K562 (cell line): ENCODE data around the gene TRIM24. TPM values are rescaled to one million over a fixed set of nuclear protein-coding genes. Genes with fewer than 3 reads are reported as not detected.

Experiments
- ATAC-seq: fragments of 200-7000 bp; cut with Tn5 transposase; 3 replicates; pipeline ENCODE4 v1.9.1; 2020; ENCODE audit warnings: moderate library complexity
- BruUV-seq: library from RNA; stranded (reverse); fragments of 400-500 nt; replicated peaks from 2 replicates; lab custom pipeline; 2021; lab: Mats Ljungman, UMichigan
- CTCF ChIA-PET: fragments of 300-600 bp; formaldehyde crosslinking; extraction: SDS; loops from one replicate; lab custom pipeline; 2021; ENCODE audit warnings: low intra/inter-chr PET ratio; lab: Yijun Ruan, JAX
- POLR2A ChIA-PET: fragments of 300-600, 350-650 bp; sonication (Branson Sonifier 250); formaldehyde crosslinking; extraction: SDS; loops from one replicate; lab custom pipeline; 2021; ENCODE audit warnings: antibody characterized with exemption, inconsistent platforms; lab: Yijun Ruan, JAX
- DNase-seq, 4 experiments: peaks; one replicate each; pipeline versions ENCODE4 v3.0.0 to v3.0.0-alpha.2; 2011 to 2018; ENCODE audit warnings: low spot score in 3 of 4, mixed read lengths in 3 of 4; ENCODE audit errors: extremely low read depth in 1 of 4
- FAIRE-seq: peaks from 2 replicates; lab custom pipeline; 2011; peaks lifted over from hg19 to GRCh38; lab: Jason Lieb, UNC
- H2AFZ ChIP-seq: 2 replicates; pipeline ENCODE4 v1.6.0; 2011; ENCODE audit warnings: low read depth, low read length, control low read depth, inconsistent platforms
- H3K27ac ChIP-seq: fragments of 200-600 bp; 3 replicates; pipeline ENCODE4 v1.8.0; 2011; ENCODE audit warnings: low read depth, mild to moderate bottlenecking, control low read depth, inconsistent platforms, low read length, moderate library complexity, mixed read lengths; ENCODE audit errors: extremely low read depth
- H3K27me3 ChIP-seq, 2 experiments: fragments of 300-600 bp in 1 of 2; 2 replicates in 1 of 2; 3 replicates in 1 of 2; pipeline versions ENCODE4 v1.6.0 to v1.8.0; 2011; ENCODE audit warnings: inconsistent platforms in 2 of 2, low read length in 2 of 2, mild to moderate bottlenecking in 1 of 2, mixed read lengths in 1 of 2, moderate library complexity in 1 of 2; ENCODE audit not compliant: control insufficient read depth in 2 of 2, insufficient read depth in 2 of 2
- H3K36me3 ChIP-seq: fragments of 300-600 bp; 3 replicates; pipeline ENCODE4 v1.8.0; 2011; ENCODE audit warnings: mild to moderate bottlenecking, low read length, inconsistent platforms; ENCODE audit not compliant: control insufficient read depth, insufficient read depth
- H3K4me1 ChIP-seq, 2 experiments: fragments of 200-600 bp in 1 of 2; replicated peaks in 1 of 2; 2 replicates in 1 of 2; 3 replicates in 1 of 2; pipeline versions ENCODE4 v1.5.1 to v1.8.0; 2011; ENCODE audit warnings: inconsistent platforms in 2 of 2, low read length in 2 of 2, mild to moderate bottlenecking in 1 of 2, mixed read lengths in 1 of 2, moderate library complexity in 1 of 2; ENCODE audit not compliant: control insufficient read depth in 2 of 2, insufficient read depth in 2 of 2
- H3K4me2 ChIP-seq: 2 replicates; pipeline ENCODE4 v1.6.1; 2011; ENCODE audit warnings: low read length, control low read depth, inconsistent platforms, mixed read lengths; ENCODE audit not compliant: insufficient read depth
- H3K4me3 ChIP-seq: fragments of 200-600 bp; sonication (generic), shearing (Covaris generic); 2 replicates; pipeline ENCODE4 v1.5.1; 2016; ENCODE audit warnings: control low read depth, inconsistent platforms
- H3K79me2 ChIP-seq: fragments of 200-600 bp; 3 replicates; pipeline ENCODE4 v1.8.0; 2011; ENCODE audit warnings: low read length, inconsistent platforms; ENCODE audit not compliant: control insufficient read depth, insufficient read depth
- H3K9ac ChIP-seq, 2 experiments: 2 replicates each; pipeline versions ENCODE4 v1.6.0 to v1.6.1; 2011; ENCODE audit warnings: low read depth in 2 of 2, low read length in 2 of 2, control low read depth in 1 of 2, inconsistent platforms in 1 of 2, mild to moderate bottlenecking in 1 of 2, mixed read lengths in 1 of 2; ENCODE audit not compliant: insufficient read depth in 1 of 2
- H3K9me1 ChIP-seq: one replicate; pipeline ENCODE4 v1.6.0; 2011; ENCODE audit warnings: inconsistent platforms, mild to moderate bottlenecking, low read length, moderate library complexity; ENCODE audit not compliant: control insufficient read depth, insufficient read depth
- H3K9me3 ChIP-seq: replicated peaks from 2 replicates; pipeline ENCODE4 v1.5.1; 2011; ENCODE audit warnings: low read depth, low read length, inconsistent platforms; ENCODE audit not compliant: control insufficient read depth, insufficient read depth
- H4K20me1 ChIP-seq: replicated peaks from 2 replicates; pipeline ENCODE4 v1.6.1; 2011; ENCODE audit warnings: low read length, inconsistent platforms, mixed read lengths; ENCODE audit not compliant: control insufficient read depth, insufficient read depth
- CAMTA2 ChIP-seq: fragments of 250-450 bp; sonication (Bioruptor Pico); conservative IDR thresholded peaks from 2 replicates; pipeline ENCODE4 v1.5.1; 2022
- DIDO1 ChIP-seq: fragments of 450-650 bp; IDR thresholded peaks from 2 replicates; pipeline ENCODE4 v1.6.1; 2016; ENCODE audit warnings: low read depth, missing biosample characterization, missing genetic modification characterization
- ESRRA ChIP-seq: fragments of 450-650 bp; IDR thresholded peaks from 2 replicates; pipeline ENCODE4 v1.6.1; 2014; ENCODE audit warnings: low read depth, mild to moderate bottlenecking, moderate library complexity, borderline replicate concordance
- L3MBTL2 ChIP-seq: fragments of 450-650 bp; IDR thresholded peaks from 2 replicates; pipeline ENCODE4 v1.6.1; 2016; ENCODE audit warnings: mild to moderate bottlenecking, moderate library complexity
- PCBP1 ChIP-seq: fragments of 200-400 bp; formaldehyde crosslinking; IDR thresholded peaks from 2 replicates; pipeline ENCODE4 v1.6.1; 2018; ENCODE audit warnings: mild to moderate bottlenecking, low read depth, low read length; ENCODE audit not compliant: poor library complexity, severe bottlenecking
- RAD21 ChIP-seq, 2 experiments: fragments of 250-450 bp in 1 of 2; fragments of 450-650 bp in 1 of 2; sonication (Bioruptor Pico) in 1 of 2; formaldehyde crosslinking in 1 of 2; IDR thresholded peaks in 1 of 2; conservative IDR thresholded peaks in 1 of 2; 2 replicates each; pipeline versions ENCODE4 v1.4.0 to v1.8.0; 2020 to 2022; ENCODE audit warnings: mild to moderate bottlenecking in 2 of 2, moderate library complexity in 1 of 2
- SRSF1 ChIP-seq: fragments of 200-400 bp; formaldehyde crosslinking; IDR thresholded peaks from 2 replicates; pipeline ENCODE4 v1.6.1; 2017; ENCODE audit warnings: mild to moderate bottlenecking, low read depth, low read length, moderate library complexity
- U2AF1 ChIP-seq: fragments of 200-400 bp; formaldehyde crosslinking; optimal IDR thresholded peaks from 2 replicates; pipeline ENCODE3; 2017; ENCODE audit warnings: mild to moderate bottlenecking, low read depth, low read length, moderate library complexity
- ZBTB17 ChIP-seq: fragments of 450-650 bp; formaldehyde crosslinking; IDR thresholded peaks from 2 replicates; pipeline ENCODE4 v1.4.0; 2020; ENCODE audit warnings: mild to moderate bottlenecking
- ZNF318 ChIP-seq, 2 experiments: fragments of 450-650 bp; IDR thresholded peaks; 2 replicates each; pipeline ENCODE4 v1.6.1; 2016; ENCODE audit warnings: mild to moderate bottlenecking in 2 of 2, borderline replicate concordance in 1 of 2, low read depth in 1 of 2, moderate library complexity in 1 of 2
- ZNF507 ChIP-seq: conservative IDR thresholded peaks from 2 replicates; pipeline ENCODE4 v1.6.1; 2017; ENCODE audit warnings: missing genetic modification characterization, missing compliant biosample characterization
- WGBS: fragments of 100-300 bp; shearing (Covaris generic); methylation state at CpG from one replicate; pipeline ENCODE4 v1.1.6; 2016; ENCODE audit warnings: low coverage, mixed read lengths; ENCODE audit not compliant: insufficient coverage; ENCODE audit errors: missing lambda C conversion rate; 5-methylcytosine and 5-hydroxymethylcytosine counted together
- in situ Hi-C: fragments of 300-500 bp; cut with MboI; formaldehyde crosslinking; loops from 4 replicates; pipeline ENCODE4 v1.15.0; 2018; ENCODE audit warnings: inconsistent platforms, mixed read lengths
- intact Hi-C: fragments of 100-400 bp; cut with micrococcal nuclease; formaldehyde crosslinking; loops from 2 replicates; pipeline ENCODE4 v1.14.2; 2022
- polyA plus RNA-seq, 8 experiments: library from polyadenylated mRNA; depleted of rRNA in 4 of 8; stranded (reverse) in 5 of 8; unstranded in 3 of 8; fragments of >200 nt; fragmentation: Nextera tagmentation in 2 of 8; fragmentation: Illumina TruSeq in 1 of 8; extraction: Ambion mirVana in 2 of 8; extraction: Trizol in 1 of 8; gene quantifications; 2 replicates each; pipeline versions ENCODE4 v1.2.1 to v1.2.3, GENCODE V29; 2011 to 2014; ENCODE audit warnings: inconsistent platforms in 1 of 8, missing spikeins in 1 of 8
- total RNA-seq, 7 experiments: library from RNA; depleted of rRNA in 6 of 7; stranded (reverse); fragments of >200 nt in 6 of 7; fragmentation: Illumina TruSeq in 2 of 7; extraction: Trizol in 2 of 7; gene quantifications; 2 replicates each; pipeline versions ENCODE4 v1.2.1 to v1.2.3, GENCODE V29; 2011 to 2021; ENCODE audit warnings: low replicate concordance in 1 of 7
- TF ChIP-seq, protein P1 (sequence below): fragments of 450-650 bp; IDR thresholded peaks from 2 replicates; pipeline ENCODE4 v1.6.1; 2016; ENCODE audit warnings: borderline replicate concordance

Gene TRIM24
- total and polyA plus RNA-seq, 9 of the 15 experiments (the other 6 are each of a cell fraction or from before 2014, with no cell fraction given): 13.4 to 74.0 (median 41.7) TPM

- Histone ChIP-seq H3K4me1 (peaks cover 0 to 6% of the 10 kb centered on the region in 2 experiments; a peak in 2 of 5 replicates), H4K20me1 (no peaks in the 10 kb centered on the region), H3K9ac (peak overlapping the region in 1 of 2 experiments; percentile 16; a peak in 1 of 4 replicates), H3K4me3 (no peak overlapping the region), H3K4me2 (peak overlapping the region; percentile 8; the same call in 1 of the 2 replicates), H3K27me3 (no peaks in the 10 kb centered on the region), H2AFZ (peak overlapping the region; percentile 68), H3K9me1 (no peaks in the 10 kb centered on the region), H3K9me3 (0 out of 2 replicates have a peak, but pooled peaks cover 5% of the 10 kb centered on the region), H3K36me3 (no peaks in the 10 kb centered on the region), H3K79me2 (no peaks in the 10 kb centered on the region), H3K27ac (peak overlapping the region; percentile 2; the same call in 1 of the 3 replicates)
- intact Hi-C loops: no loop called here
- no TSS peak for BruUV-seq
- WGBS: 35% methylated on average over 7 of the region's 7 CpGs
- DNase-seq (peak in 2 of 4 experiments; percentile 34 to 54), FAIRE-seq (no peak), ATAC-seq (peak; percentile 84)
- ChIA-PET POLR2A (interaction anchor here (1.0 kb wide), 2 partner anchors 9 kb away, joined by 3 read pairs; no protein-coding TSS in a partner anchor), CTCF (no interaction called here)
- in situ Hi-C loops: no loop called here
- TF ChIP-seq RAD21 (CRISPR knock-in tag; conservative IDR thresholded peaks at IDR 0.05 in 1 of 2, IDR thresholded peaks at IDR 0.05 in 1 of 2): no peak
- no peak for TF ChIP-seq PCBP1
- no peak for TF ChIP-seq DIDO1
- TF ChIP-seq ZNF318 (IDR thresholded peaks at IDR 0.05; ENCODE audit: borderline replicate concordance in 1 of 2, low read depth in 1 of 2): no peak
- no peak for TF ChIP-seq U2AF1
- peak; percentile 18; the same call in 1 of the 2 replicates for TF ChIP-seq L3MBTL2
- no peak for TF ChIP-seq ZBTB17
- no peak for TF ChIP-seq CAMTA2 (CRISPR knock-in tag)
- TF ChIP-seq SRSF1: no peak
- peak; percentile 88 for TF ChIP-seq ESRRA
- peak; percentile 24; the same call in 1 of the 2 replicates for TF ChIP-seq ZNF507 (tag)
- TF ChIP-seq, protein P1, sequence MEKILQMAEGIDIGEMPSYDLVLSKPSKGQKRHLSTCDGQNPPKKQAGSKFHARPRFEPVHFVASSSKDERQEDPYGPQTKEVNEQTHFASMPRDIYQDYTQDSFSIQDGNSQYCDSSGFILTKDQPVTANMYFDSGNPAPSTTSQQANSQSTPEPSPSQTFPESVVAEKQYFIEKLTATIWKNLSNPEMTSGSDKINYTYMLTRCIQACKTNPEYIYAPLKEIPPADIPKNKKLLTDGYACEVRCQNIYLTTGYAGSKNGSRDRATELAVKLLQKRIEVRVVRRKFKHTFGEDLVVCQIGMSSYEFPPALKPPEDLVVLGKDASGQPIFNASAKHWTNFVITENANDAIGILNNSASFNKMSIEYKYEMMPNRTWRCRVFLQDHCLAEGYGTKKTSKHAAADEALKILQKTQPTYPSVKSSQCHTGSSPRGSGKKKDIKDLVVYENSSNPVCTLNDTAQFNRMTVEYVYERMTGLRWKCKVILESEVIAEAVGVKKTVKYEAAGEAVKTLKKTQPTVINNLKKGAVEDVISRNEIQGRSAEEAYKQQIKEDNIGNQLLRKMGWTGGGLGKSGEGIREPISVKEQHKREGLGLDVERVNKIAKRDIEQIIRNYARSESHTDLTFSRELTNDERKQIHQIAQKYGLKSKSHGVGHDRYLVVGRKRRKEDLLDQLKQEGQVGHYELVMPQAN: no peak
Measured at GRCh38 chr7:138610671-138611170, 150.7 kb downstream of the TRIM24 start.
